NCI-H2107 treated with DMSO at 0.1 percent for 48 hours (cell line): ENCODE data around the gene ALG6.
"Not testable (repeated sequence)": the region's sequence is repeated elsewhere in the genome, so short reads cannot be mapped to it uniquely, and the experiment has no call there.

Experiments
- DNase-seq: peaks from one replicate; lab custom pipeline; 2025; ENCODE audit not compliant: unreplicated experiment; lab: John Stamatoyannopoulos, UW

Gene ALG6

GRCh38 chr1:63411066-63411465 lies 43.6 kb downstream of the ALG6 start:
- no peak for DNase-seq

DNA sequence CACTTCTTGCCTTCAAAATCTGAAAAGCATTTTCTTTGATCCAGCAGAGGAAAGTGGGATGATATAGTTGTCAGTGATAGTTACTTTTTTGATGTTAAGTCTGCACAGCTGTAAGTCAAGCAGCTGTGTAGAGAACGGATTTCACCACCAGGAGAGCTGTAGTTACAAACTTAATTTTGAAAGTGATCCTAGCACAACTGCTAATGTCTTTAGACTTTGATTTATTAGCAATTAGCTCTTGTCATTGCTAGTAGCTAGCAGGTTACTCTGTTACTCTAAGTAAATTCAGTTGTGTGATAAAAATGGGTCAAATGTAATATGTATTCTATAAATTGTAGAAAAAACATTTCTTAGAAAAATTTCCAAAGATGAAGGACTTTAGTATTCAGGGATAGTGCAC lies 46.0 kb downstream of the ALG6 start:
- DNase-seq: no peak

DNA sequence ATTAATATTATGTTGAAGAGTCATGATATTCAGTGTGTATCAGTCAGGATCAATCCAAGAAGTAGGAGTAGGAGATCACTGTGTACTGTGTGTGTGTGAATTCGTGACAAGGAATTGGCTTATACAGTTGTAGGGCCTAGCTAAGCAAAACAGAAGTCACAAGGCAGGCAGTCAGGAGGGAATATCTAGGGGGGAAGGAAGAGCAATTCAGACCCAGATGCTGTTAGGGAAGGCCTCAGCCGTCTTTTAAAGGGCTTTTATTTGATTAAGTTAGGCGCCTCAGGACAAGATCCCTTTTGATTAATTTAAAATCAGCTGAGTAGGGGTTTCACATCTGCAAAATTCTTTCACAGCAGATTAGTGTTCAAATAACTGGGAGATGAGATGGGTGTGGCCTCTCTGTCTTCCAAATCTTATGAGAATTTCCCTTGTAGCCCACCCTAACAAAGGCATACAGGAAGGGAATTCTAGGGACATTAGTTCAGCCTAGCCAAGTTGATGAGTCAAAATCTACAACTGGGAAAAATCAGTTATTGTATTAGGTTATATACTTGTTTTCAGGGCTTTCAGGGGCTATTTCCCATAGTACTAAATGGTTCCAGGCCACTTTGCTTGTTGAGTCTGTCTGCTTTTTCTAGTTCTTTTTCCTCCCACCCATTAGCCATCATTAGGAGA lies 47.4 kb downstream of the ALG6 start:
- DNase-seq: no peak

DNA sequence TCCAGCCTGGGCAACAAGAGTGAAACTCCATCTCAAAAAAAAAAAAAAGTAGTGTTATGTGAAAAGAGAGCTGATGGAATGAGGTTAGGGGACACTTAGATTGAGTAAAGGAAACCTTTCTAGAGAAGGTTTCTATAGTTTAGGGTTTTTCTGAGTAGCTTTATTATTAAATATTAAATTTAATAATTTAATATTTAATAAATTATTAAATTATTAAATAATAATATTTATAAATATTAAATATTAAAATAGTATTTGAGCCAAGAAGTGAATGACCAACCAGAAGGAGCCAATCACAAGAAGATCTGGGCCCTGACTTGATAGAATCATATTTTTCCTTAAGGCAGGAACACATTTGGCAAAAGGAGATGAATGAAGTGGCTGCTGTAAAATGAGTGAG lies 50.7 kb downstream of the ALG6 start:
- DNase-seq: no peak

DNA sequence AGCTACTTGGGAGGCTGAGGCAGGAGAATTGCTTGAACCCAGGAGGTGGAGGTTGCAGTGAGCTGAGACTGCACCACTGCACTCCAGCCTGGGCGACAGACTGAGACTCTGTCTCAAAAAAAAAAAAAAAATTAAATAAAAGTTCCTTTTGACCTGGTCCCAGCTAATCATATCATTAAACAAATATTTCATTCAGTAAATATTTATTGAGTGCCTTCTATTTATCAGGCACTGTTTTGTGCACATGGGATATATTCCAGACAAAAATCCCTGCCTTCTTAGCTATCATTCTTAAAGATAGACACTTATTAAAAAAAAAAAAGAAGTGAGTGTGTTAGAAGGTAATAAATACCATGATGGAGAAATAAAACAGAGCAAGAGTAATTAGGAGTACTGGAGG lies 53.3 kb downstream of the ALG6 start:
- not testable (repeated sequence) for DNase-seq

GRCh38 chr1:63423649-63424048 lies 56.2 kb downstream of the ALG6 start:
- no peak for DNase-seq

- DNase-seq: no peak
Observed at GRCh38 chr1:63428815-63429214, 61.4 kb downstream of the ALG6 start.

DNA sequence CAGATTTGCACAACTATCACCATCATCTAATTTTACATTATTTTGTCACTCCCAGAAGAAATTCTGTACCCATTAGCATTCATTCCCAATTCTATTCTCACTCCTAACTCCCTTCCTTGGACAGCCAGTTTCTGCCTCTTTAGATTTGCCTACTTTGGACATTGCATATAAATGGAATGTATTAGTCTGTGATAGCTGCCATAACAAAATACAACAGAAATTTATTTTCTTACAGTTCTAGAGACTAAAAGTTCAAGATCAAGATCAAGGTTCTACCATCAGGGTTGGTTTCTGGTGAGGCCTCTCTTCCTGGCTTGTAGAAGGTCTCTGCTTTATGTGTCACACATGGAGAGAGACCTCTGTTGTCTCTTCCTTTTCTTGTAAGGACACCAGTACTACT lies 61.9 kb downstream of the ALG6 start:
- DNase-seq: no peak

GRCh38 chr1:63435161-63435560 lies 67.7 kb downstream of the ALG6 start:
- DNase-seq: no peak

DNA sequence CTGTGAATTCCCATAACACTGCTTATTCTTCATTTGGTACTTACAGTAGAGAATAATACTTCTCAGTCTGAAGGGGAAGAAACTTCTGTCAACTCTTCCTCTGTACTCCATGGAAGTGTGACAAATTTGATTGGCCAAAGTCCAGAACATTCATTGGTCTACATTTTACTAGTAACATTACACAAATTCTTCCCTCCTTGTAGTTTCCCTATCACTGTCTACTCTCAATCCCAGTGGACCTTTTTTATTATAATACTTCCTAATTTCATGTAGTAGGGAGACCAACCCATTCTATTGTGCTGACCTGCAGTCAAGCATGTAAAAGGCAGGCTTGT lies 74.7 kb downstream of the ALG6 start:
- no peak for DNase-seq

DNA sequence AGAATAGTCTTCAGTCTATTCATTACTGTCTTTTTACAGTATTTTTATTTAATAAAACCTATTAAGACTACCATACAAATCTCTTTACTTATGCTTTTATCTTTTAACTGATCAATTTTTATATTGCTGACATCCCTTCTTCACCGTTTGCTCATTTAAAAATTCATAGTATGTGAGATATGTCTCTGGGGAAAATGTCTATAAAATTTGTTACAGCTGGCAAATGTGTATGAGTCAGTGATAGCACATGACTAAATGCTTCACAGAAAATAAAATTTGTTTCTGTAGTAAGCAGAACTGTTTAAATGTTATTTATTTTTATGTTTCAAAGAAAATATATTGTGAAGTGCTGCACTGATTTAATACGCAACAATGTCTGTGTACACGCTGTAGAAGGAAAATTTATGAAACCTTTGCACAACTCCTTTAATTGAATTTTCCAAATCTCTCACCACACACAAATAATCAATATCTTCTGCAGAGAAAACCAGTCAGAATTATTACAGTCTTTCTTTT lies 81.4 kb downstream of the ALG6 start:
- DNase-seq: no peak

- DNase-seq: no peak
Observed at GRCh38 chr1:63450416-63450815, 83.0 kb downstream of the ALG6 start.

GRCh38 chr1:63453232-63453631 lies 85.8 kb downstream of the ALG6 start:
- no peak for DNase-seq

GRCh38 chr1:63454269-63454668 lies 86.8 kb downstream of the ALG6 start:
- DNase-seq: peak; percentile 15

GRCh38 chr1:63458750-63459149 lies 91.3 kb downstream of the ALG6 start:
- DNase-seq: no peak

DNA sequence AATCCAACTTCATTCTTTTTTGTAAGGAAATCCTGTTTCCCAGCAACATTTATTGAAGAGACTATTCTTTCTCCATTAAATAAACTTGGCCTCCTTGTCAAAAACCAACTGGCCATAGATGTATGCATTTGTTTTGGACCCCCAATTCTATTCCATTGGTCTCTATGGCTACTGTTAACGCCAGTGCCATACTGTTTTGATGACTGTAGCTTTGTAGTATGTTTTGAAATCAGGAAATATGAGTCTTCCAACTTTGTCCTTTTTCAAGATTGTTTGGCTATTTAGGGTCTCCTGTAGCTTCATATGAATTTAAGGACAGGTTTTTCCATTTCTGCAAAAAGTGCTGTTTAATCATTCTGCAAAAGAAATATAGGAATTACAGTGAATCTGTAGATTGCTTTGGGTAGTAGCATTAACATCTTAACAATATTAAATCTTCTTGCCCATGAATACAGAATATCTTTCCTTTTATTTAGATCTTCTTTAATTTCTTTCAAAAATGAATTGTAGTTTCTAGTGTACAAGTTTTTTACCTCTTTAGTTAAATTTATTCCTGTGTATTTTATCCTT lies 94.3 kb downstream of the ALG6 start:
- no peak for DNase-seq

DNA sequence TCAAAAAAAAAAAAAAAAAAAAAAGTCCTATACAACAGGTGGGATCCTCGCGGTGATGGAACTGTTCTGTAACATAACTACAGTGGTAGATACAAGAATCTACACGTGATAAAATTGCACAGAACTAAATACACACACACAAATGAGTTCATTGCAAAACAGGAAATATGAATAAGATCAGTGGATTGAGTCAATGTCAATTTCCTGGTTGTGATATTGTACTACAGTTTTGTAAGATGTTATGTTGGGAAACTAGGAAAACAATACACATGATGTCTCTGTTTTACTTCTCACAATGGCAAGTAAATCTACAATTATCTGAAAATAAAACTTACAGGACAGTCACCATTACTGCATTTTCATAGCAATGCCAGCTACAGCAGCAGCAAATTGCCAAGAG lies 95.8 kb downstream of the ALG6 start:
- DNase-seq: no peak

GRCh38 chr1:63466181-63466580 lies 98.8 kb downstream of the ALG6 start:
- DNase-seq: no peak

- DNase-seq: no peak
Observed at GRCh38 chr1:63466759-63467158, 99.3 kb downstream of the ALG6 start.

DNA sequence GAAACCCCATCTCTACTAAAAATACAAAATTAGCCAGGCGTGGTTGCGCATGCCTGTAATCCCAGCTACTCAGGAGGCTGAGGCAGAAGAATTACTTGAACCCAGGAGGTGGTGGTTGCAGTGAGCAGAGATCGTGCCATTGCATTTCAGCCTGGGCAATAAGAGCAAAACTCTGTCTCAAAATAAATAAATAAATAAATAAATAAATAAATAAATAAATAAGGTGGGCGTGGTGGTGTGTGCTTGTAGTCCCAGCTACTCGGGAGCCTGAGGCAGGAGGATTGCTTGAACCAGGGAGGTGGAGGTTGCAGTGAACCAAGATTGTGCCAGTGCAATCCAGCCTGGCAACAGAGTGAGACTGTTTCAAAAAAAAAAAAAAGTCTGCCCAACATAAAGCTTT lies 101.3 kb downstream of the ALG6 start:
- DNase-seq: not testable (repeated sequence)

DNA sequence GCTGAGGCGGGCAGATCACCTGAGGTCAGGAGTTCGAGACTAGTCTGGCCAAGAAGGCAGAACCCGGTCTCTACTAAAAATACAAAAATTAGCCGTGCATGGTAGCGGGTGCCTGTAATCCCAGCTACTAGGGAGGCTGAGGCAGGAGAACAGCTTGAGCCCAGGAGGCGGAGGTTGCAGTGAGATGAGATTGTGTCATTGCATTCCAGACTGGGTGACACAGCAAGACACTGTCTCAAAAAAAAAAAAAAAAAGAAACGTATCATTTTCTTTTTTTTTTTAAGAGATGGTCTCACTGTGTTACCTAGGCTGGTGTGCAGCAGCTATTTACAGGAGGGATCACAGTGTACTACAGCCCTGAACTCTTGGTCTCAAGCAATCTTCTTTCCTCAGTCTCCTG lies 108.3 kb downstream of the ALG6 start:
- DNase-seq: no peak

- DNase-seq: no peak
Observed at GRCh38 chr1:63480057-63480456, 112.6 kb downstream of the ALG6 start.

GRCh38 chr1:63486629-63487028 lies 119.2 kb downstream of the ALG6 start:
- no peak for DNase-seq
